Measurements from ENCODE around the gene NCKAP5. TPM values are rescaled to one million over a fixed set of nuclear protein-coding genes. Genes with fewer than 3 reads are reported as not detected.

NCKAP5 gene
- total and polyA plus RNA-seq, 11 donors = 0.51 to 10.5 (median 5.2) TPM

- TF ChIP-seq POLR2A (IDR thresholded peaks at IDR 0.05) (no peak), CTCF (IDR thresholded peaks at IDR 0.05) (no peak)
- Histone ChIP-seq H3K4me1 (peaks cover 0 to 27% (median 0%) of the 10 kb centered on the region in 12 donors), H3K27me3 (peaks cover 0 to 10% (median 0%) of the 10 kb centered on the region in 9 donors), H3K4me3 (peak overlapping the region; percentile 26 to 60 (median 48)), H3K36me3 (no peaks in the 10 kb centered on the region), H3K9me3 (no peaks in the 10 kb centered on the region), H3K27ac (peak overlapping the region in 2 of 12 donors; percentile 14 to 38)
- intact Hi-C loops (cut with DNase I) = loop anchor here in 7 of 10 donors (5.0 to 10.0 kb wide), 5 partner anchors 168 to 578 kb away; partner anchors contain the start of gene NCKAP5 (in 5 of the 7)
- 0 to 2% (median 1%) methylated on average over 17 of the region's 17 CpGs for WGBS, 4 donors
- ATAC-seq (no peak), DNase-seq (peak in 1 of 5 donors; percentile 23)
Measured at GRCh38 chr2:133266926-133267590, 301.2 kb downstream of the NCKAP5 start.

GRCh38 chr2:133266041-133266925, 302.0 kb downstream of the NCKAP5 start:
- DNase-seq = peak in 1 of 5 donors; percentile 38

GRCh38 chr2:133265432-133265949, 302.8 kb downstream of the NCKAP5 start:
- intact Hi-C loops (cut with DNase I) = loop anchor here in 7 of 10 donors (5.0 to 10.0 kb wide), 5 partner anchors 169 to 579 kb away; partner anchors contain the start of gene NCKAP5 (in 5 of the 7)
- ATAC-seq (peak; percentile 71 to 90 (median 86)), DNase-seq (peak; percentile 44 to 73 (median 52))
- no peak for TF ChIP-seq POLR2A (IDR thresholded peaks at IDR 0.05)
- TF ChIP-seq CTCF (IDR thresholded peaks at IDR 0.05) = no peak
- peaks cover 0 to 27% (median 0%) of the 10 kb centered on the region in 12 donors for H3K4me1 ChIP-seq
- 20 to 53% (median 23%) methylated on average over 6 to 19 of the region's 19 CpGs for WGBS, 4 donors
- H3K4me3 ChIP-seq = peak overlapping the region in 11 of 12 donors; percentile 31 to 60 (median 49)
- peak overlapping the region in 4 of 12 donors; percentile 15 to 46 (median 40) for H3K27ac ChIP-seq
- H3K9me3 ChIP-seq = no peaks in the 10 kb centered on the region
- H3K36me3 ChIP-seq = no peaks in the 10 kb centered on the region
- H3K27me3 ChIP-seq = peaks cover 0 to 10% (median 0%) of the 10 kb centered on the region in 9 donors

More at GRCh38 chr2:133266041-133266925, 302.0 kb downstream of the NCKAP5 start:
- H3K36me3 ChIP-seq = no peaks in the 10 kb centered on the region
- H3K27me3 ChIP-seq = peaks cover 0 to 10% (median 0%) of the 10 kb centered on the region in 9 donors
- 4 to 6% (median 4%) methylated on average over 19 to 68 of the region's 68 CpGs for WGBS, 4 donors
- intact Hi-C loops (cut with DNase I) = loop anchor here in 7 of 10 donors (5.0 to 10.0 kb wide), 5 partner anchors 169 to 579 kb away; partner anchors contain the start of gene NCKAP5 (in 5 of the 7)
- TF ChIP-seq CTCF (IDR thresholded peaks at IDR 0.05) (no peak), POLR2A (IDR thresholded peaks at IDR 0.05) (no peak)
- ATAC-seq = peak; percentile 36 to 57 (median 50)
- H3K27ac ChIP-seq = peak overlapping the region in 4 of 12 donors; percentile 15 to 46 (median 40)
- H3K4me3 ChIP-seq = peak overlapping the region; percentile 26 to 60 (median 48)
- H3K4me1 ChIP-seq = peaks cover 0 to 27% (median 0%) of the 10 kb centered on the region in 12 donors
- no peaks in the 10 kb centered on the region for H3K9me3 ChIP-seq
